ENCODE results near the gene ARL3.

- no peak for TF ChIP-seq CTCF (IDR thresholded peaks at IDR 0.05)
- TF ChIP-seq POLR2AphosphoS5 (IDR thresholded peaks at IDR 0.05; ENCODE audit: low read depth, low read length) = no peak
- TF ChIP-seq SIN3A (IDR thresholded peaks at IDR 0.05; ENCODE audit: borderline replicate concordance, insufficient read depth, low read depth, low read length) = no peak
- no peak for TF ChIP-seq REST (IDR thresholded peaks at IDR 0.05; ENCODE audit: insufficient read depth in 1 of 2, low read depth in 2 of 2, low read length in 1 of 2)
- no peak for TF ChIP-seq TCF7L2 (IDR thresholded peaks at IDR 0.05; ENCODE audit: low read depth, low read length)
These were observed 48.3 kb upstream of the ARL3 start for GRCh38 chr10:102762401-102763015.
